WERI-Rb-1 (cell line): ENCODE results near the gene TPD52L2.

Experiments
- DNase-seq: peaks from one replicate; pipeline ENCODE4 v3.0.0-alpha.2; 2020
- H3K27ac ChIP-seq: fragments of 250-450 bp; sonication (Bioruptor Pico); 2 replicates; pipeline ENCODE4 v1.5.1; 2020; ENCODE audit warnings: mild to moderate bottlenecking, moderate library complexity
- H3K27me3 ChIP-seq: fragments of 250-450 bp; sonication (Bioruptor Pico); 2 replicates; pipeline ENCODE4 v1.5.1; 2021; ENCODE audit warnings: mild to moderate bottlenecking, low read depth, moderate library complexity; ENCODE audit not compliant: insufficient read depth, severe bottlenecking
- H3K36me3 ChIP-seq: fragments of 250-450 bp; sonication (Bioruptor Pico); 2 replicates; pipeline ENCODE4 v1.5.1; 2020; ENCODE audit warnings: mild to moderate bottlenecking, moderate library complexity
- H3K4me3 ChIP-seq: 2 replicates; pipeline ENCODE4 v1.5.1; 2011; ENCODE audit warnings: low read depth, mild to moderate bottlenecking, control low read depth, low read length
- H3K9me3 ChIP-seq: fragments of 250-450 bp; sonication (Bioruptor Pico); 2 replicates; pipeline ENCODE4 v1.5.1; 2021; ENCODE audit warnings: mild to moderate bottlenecking, moderate library complexity; ENCODE audit not compliant: severe bottlenecking
- TF ChIP-seq, protein P1 (sequence below): IDR thresholded peaks from 2 replicates; pipeline ENCODE4 v1.5.1; 2011; ENCODE audit warnings: low read depth, mild to moderate bottlenecking, control low read depth, inconsistent platforms, low read length

The TPD52L2 gene

DNA sequence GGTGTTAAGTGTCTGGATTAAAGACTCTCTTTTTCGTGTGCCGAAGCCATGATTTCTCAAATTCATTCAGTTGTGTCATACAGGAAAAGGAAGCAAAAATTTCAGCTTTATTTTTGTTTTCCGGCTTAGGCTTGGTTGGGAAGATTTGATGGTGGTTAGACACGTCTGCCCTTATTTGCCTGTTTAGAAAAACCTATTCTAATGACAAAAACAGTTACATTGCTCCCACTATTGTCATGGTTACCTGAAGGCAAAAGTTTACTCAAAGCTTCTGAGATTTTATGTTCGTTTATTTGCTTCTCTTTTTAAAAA, 30.8 kb downstream of the TPD52L2 start:
- Histone ChIP-seq H3K9me3 (no peaks in the 10 kb centered on the region), H3K27me3 (no peaks in the 10 kb centered on the region), H3K4me3 (peak overlapping the region; percentile 62), H3K36me3 (no peaks in the 10 kb centered on the region; the same call in none of the 2 replicates), H3K27ac (peak overlapping the region; percentile 75)
- DNase-seq, result no peak
- TF ChIP-seq, protein P1, sequence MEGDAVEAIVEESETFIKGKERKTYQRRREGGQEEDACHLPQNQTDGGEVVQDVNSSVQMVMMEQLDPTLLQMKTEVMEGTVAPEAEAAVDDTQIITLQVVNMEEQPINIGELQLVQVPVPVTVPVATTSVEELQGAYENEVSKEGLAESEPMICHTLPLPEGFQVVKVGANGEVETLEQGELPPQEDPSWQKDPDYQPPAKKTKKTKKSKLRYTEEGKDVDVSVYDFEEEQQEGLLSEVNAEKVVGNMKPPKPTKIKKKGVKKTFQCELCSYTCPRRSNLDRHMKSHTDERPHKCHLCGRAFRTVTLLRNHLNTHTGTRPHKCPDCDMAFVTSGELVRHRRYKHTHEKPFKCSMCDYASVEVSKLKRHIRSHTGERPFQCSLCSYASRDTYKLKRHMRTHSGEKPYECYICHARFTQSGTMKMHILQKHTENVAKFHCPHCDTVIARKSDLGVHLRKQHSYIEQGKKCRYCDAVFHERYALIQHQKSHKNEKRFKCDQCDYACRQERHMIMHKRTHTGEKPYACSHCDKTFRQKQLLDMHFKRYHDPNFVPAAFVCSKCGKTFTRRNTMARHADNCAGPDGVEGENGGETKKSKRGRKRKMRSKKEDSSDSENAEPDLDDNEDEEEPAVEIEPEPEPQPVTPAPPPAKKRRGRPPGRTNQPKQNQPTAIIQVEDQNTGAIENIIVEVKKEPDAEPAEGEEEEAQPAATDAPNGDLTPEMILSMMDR, result no peak

DNA sequence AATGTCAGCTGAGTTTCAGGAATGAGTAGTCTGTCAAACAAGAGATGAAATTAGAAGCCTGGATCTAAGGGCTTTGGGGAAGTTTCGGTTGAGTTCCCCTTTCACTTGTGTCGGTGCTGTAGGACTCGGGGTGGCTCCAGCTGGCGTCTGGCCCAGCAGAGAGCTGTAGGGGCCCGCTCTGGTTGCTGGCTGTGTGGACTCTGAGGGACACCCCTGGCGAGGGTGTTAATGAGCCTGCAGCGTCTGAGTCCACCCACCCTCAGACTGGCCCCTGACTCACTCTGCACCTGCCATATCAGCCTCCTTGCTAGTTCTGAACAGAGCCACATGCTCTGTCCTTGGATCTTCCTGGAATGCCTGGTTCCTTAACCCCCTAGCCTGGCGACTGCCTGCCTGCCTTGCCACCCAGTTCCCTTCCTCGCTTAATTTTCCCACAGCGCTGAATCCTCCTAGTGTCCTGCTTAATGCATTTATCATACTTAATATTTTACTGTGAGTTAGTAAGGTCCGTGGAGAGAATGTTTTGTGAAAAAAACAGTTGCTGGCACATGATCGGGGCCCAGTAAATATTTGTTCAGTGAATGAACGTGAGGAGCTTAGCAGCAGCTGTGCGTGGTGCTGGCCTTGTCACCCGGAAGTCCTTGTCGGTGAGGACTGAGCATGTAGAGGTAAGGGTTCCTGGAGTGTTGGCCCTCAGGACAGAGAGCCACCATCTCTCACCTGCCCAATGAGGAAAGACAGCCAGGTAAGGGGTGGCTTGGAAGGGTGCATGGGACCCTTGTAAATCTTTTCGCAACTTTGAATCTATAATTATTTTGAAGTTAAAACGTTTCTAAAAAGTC, 31.4 kb downstream of the TPD52L2 start:
- Histone ChIP-seq H3K27me3 (no peaks in the 10 kb centered on the region), H3K36me3 (no peaks in the 10 kb centered on the region; the same call in none of the 2 replicates), H3K9me3 (no peaks in the 10 kb centered on the region), H3K4me3 (peak overlapping the region; percentile 62), H3K27ac (peak overlapping the region; percentile 75)
- TF ChIP-seq, protein P1, result no peak
- DNase-seq, result peak; percentile 21

GRCh38 chr20:63897978-63898561, 33.0 kb downstream of the TPD52L2 start:
- Histone ChIP-seq H3K4me3 (no peak overlapping the region), H3K27me3 (no peaks in the 10 kb centered on the region), H3K9me3 (no peaks in the 10 kb centered on the region), H3K36me3 (no peaks in the 10 kb centered on the region; the same call in none of the 2 replicates), H3K27ac (peak overlapping the region; percentile 75)
- no peak for DNase-seq
- TF ChIP-seq, protein P1, result no peak

DNA sequence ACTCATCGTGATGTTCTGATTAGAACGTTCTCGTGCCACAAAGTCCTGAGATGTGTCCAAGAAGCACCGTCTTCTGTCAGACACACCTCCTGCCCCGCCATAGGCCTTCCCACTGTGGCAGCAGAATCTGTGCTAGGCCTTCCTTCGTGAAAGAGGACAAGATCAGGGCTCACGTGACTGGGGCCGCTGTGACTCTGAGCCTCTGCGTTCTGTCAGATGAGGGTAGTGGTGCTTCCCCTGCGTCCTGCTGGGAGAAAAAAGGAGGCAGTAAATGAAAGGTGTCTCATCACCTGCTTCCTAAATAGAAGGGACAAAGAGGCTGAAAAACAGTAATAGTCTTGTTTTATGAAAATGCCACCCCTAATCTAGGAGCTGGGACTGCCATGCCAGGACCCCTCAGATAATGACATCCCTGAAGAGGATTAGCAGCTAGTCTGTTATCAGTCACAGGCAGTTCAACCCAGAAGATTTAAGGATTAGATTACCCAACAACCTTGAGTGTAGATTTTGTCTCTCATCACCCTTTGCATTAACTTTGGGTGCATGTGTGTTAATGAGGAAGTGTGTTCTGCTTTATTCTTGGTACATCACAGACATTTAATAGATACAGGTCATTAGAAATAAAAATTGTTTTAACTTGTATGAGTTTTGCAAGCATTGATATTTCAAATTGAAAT, 34.0 kb downstream of the TPD52L2 start:
- H3K27ac ChIP-seq, result peak overlapping the region; percentile 75
- H3K27me3 ChIP-seq, result no peaks in the 10 kb centered on the region
- peak; percentile 61 for DNase-seq
- H3K4me3 ChIP-seq, result no peak overlapping the region
- H3K9me3 ChIP-seq, result no peaks in the 10 kb centered on the region
- TF ChIP-seq, protein P1, result no peak
- no peaks in the 10 kb centered on the region; the same call in none of the 2 replicates for H3K36me3 ChIP-seq

DNA sequence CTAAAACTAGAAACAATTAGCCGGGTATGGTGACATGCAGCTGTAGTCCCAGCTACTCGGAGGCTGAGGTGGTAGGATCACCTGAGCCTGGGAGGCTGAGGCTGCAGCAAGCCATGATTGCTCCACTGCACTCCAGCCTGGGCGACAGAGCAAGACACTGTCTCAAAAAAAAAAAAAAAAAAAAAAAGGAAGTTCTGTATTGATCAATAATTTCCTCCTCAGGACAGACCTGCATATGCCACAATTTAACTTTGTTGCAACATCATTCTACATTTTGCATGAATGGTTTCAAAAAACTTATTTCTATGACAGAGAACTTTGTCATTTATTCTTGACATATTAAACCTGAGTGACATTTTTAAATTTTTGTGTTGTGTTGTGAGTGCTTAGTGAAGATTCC, 35.3 kb downstream of the TPD52L2 start:
- no peaks in the 10 kb centered on the region for H3K9me3 ChIP-seq
- TF ChIP-seq, protein P1, result no peak
- no peaks in the 10 kb centered on the region for H3K27me3 ChIP-seq
- H3K27ac ChIP-seq, result peak overlapping the region; percentile 60; the same call in 1 of the 2 replicates
- DNase-seq, result no peak
- H3K36me3 ChIP-seq, result no peaks in the 10 kb centered on the region; the same call in none of the 2 replicates
- H3K4me3 ChIP-seq, result no peak overlapping the region
